BE2C (cell line): ENCODE results near the gene CLRN2.

Source experiments
- DNase-seq: peaks from one replicate; pipeline ENCODE4 v3.0.0-alpha.2; 2020
- H3K27me3 ChIP-seq: fragments of 250-450 bp; sonication (Bioruptor Pico); 2 replicates; pipeline ENCODE4 v1.5.1; 2020; ENCODE audit warnings: mild to moderate bottlenecking
- H3K36me3 ChIP-seq: fragments of 250-450 bp; sonication (Bioruptor Pico); 2 replicates; pipeline ENCODE4 v1.5.1; 2020; ENCODE audit warnings: mild to moderate bottlenecking
- H3K4me1 ChIP-seq: fragments of 250-450 bp; sonication (Bioruptor Pico); 2 replicates; pipeline ENCODE4 v1.5.1; 2020
- H3K4me3 ChIP-seq: 2 replicates; pipeline ENCODE4 v1.5.1; 2011; ENCODE audit warnings: low read depth, low read length
- H3K9me3 ChIP-seq: fragments of 250-450 bp; sonication (Bioruptor Pico); 2 replicates; pipeline ENCODE4 v1.5.1; 2020
- CTCF ChIP-seq: IDR thresholded peaks from 2 replicates; pipeline ENCODE4 v1.5.1; 2012; ENCODE audit warnings: mild to moderate bottlenecking, low read depth, low read length

CLRN2 gene

GRCh38 chr4:17494258-17495190 lies 20.4 kb upstream of the CLRN2 start:
- Histone ChIP-seq H3K4me3 (no peak overlapping the region), H3K9me3 (no peaks in the 10 kb centered on the region), H3K4me1 (peaks cover 56% of the 10 kb centered on the region), H3K36me3 (peaks cover 70% of the 10 kb centered on the region), H3K27me3 (no peaks in the 10 kb centered on the region)
- no peak for TF ChIP-seq CTCF
- DNase-seq = peak; percentile 77

- H3K9me3 ChIP-seq = no peaks in the 10 kb centered on the region
- no peak overlapping the region for H3K4me3 ChIP-seq
- no peak for TF ChIP-seq CTCF
- H3K4me1 ChIP-seq = peaks cover 29% of the 10 kb centered on the region
- no peaks in the 10 kb centered on the region for H3K27me3 ChIP-seq
- DNase-seq = no peak
- H3K36me3 ChIP-seq = peaks cover 91% of the 10 kb centered on the region
Measured at GRCh38 chr4:17497890-17498523, 17.0 kb upstream of the CLRN2 start.

- no peak for TF ChIP-seq CTCF
- H3K27me3 ChIP-seq = no peaks in the 10 kb centered on the region
- no peaks in the 10 kb centered on the region for H3K9me3 ChIP-seq
- no peak for DNase-seq
- H3K4me3 ChIP-seq = no peak overlapping the region
- H3K36me3 ChIP-seq = peaks cover 81% of the 10 kb centered on the region
- peaks cover 3% of the 10 kb centered on the region for H3K4me1 ChIP-seq
Measured at GRCh38 chr4:17500574-17500973, 14.4 kb upstream of the CLRN2 start.

- DNase-seq = no peak
- no peak for TF ChIP-seq CTCF
- peaks cover under 1% of the 10 kb centered on the region for H3K4me1 ChIP-seq
- H3K9me3 ChIP-seq = no peaks in the 10 kb centered on the region
- no peaks in the 10 kb centered on the region for H3K27me3 ChIP-seq
- no peak overlapping the region for H3K4me3 ChIP-seq
- peaks cover 79% of the 10 kb centered on the region for H3K36me3 ChIP-seq
Measured at GRCh38 chr4:17502756-17503155, 12.2 kb upstream of the CLRN2 start.

GRCh38 chr4:17504081-17504480 lies 10.9 kb upstream of the CLRN2 start:
- Histone ChIP-seq H3K9me3 (no peaks in the 10 kb centered on the region), H3K27me3 (no peaks in the 10 kb centered on the region), H3K4me1 (no peaks in the 10 kb centered on the region), H3K4me3 (no peak overlapping the region), H3K36me3 (peaks cover 76% of the 10 kb centered on the region)
- TF ChIP-seq CTCF = no peak
- no peak for DNase-seq

- Histone ChIP-seq H3K4me1 (0 out of 2 replicates have a peak, but pooled peaks cover 3% of the 10 kb centered on the region), H3K9me3 (no peaks in the 10 kb centered on the region), H3K36me3 (peaks cover 39% of the 10 kb centered on the region), H3K27me3 (no peaks in the 10 kb centered on the region), H3K4me3 (peak overlapping the region; percentile 95)
- no peak for DNase-seq
- TF ChIP-seq CTCF = no peak
Measured at GRCh38 chr4:17510582-17510981, 4.4 kb upstream of the CLRN2 start.
